Esophagus squamous epithelium (tissue), 4 donors: ENCODE results near the gene SOCS3.

Experiments used
- POLR2A ChIP-seq, 4 donors: fragments of 450-650 bp; IDR thresholded peaks; one replicate each; pipeline ENCODE4 v1.6.1; 2017; ENCODE audit warnings: antibody characterized with exemption in 4 of 4, mild to moderate bottlenecking in 4 of 4, moderate library complexity in 3 of 4
- TF ChIP-seq, protein P1 (sequence below), 6 experiments: fragments of 450-650 bp in 4 of 6; fragments of 200-600 bp in 2 of 6; sonication (generic) in 2 of 6; IDR thresholded peaks; one replicate each; pipeline ENCODE4 v1.5.1; 2016 to 2019; ENCODE audit warnings: antibody characterized with exemption in 6 of 6, mild to moderate bottlenecking in 4 of 6, moderate library complexity in 4 of 6

DNA sequence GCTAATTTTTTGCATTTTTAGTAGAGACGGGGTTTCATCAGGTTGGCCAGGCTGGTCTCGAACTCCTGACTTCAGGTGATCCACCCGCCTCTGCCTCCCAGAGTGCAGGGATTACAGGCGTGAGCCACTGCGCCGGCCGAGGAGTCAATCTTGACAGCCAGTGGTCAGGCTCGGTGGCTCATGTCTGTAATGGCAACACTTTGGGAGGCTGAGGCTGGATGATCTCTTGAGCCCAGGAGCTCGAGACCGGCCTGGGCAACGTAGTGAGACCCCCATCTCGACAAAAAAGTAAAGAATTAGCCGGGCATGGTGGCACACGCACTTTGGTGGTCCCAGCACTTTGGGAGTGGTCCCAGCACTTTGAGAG lies 18.0 kb upstream of the SOCS3 start:
- no peak for TF ChIP-seq POLR2A (IDR thresholded peaks at IDR 0.05)
- TF ChIP-seq, protein P1, sequence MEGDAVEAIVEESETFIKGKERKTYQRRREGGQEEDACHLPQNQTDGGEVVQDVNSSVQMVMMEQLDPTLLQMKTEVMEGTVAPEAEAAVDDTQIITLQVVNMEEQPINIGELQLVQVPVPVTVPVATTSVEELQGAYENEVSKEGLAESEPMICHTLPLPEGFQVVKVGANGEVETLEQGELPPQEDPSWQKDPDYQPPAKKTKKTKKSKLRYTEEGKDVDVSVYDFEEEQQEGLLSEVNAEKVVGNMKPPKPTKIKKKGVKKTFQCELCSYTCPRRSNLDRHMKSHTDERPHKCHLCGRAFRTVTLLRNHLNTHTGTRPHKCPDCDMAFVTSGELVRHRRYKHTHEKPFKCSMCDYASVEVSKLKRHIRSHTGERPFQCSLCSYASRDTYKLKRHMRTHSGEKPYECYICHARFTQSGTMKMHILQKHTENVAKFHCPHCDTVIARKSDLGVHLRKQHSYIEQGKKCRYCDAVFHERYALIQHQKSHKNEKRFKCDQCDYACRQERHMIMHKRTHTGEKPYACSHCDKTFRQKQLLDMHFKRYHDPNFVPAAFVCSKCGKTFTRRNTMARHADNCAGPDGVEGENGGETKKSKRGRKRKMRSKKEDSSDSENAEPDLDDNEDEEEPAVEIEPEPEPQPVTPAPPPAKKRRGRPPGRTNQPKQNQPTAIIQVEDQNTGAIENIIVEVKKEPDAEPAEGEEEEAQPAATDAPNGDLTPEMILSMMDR (IDR thresholded peaks at IDR 0.05) = no peak
